ENCODE data around the gene BATF2. TPM values are rescaled to one million over a fixed set of nuclear protein-coding genes. Genes with fewer than 3 reads are reported as not detected.
"Not testable (repeated sequence)": the region's sequence is repeated elsewhere in the genome, so short reads cannot be mapped to it uniquely, and the experiment has no call there.

Gene BATF2
- polyA plus RNA-seq, 1 donor from 2014 or later = not detected

DNA sequence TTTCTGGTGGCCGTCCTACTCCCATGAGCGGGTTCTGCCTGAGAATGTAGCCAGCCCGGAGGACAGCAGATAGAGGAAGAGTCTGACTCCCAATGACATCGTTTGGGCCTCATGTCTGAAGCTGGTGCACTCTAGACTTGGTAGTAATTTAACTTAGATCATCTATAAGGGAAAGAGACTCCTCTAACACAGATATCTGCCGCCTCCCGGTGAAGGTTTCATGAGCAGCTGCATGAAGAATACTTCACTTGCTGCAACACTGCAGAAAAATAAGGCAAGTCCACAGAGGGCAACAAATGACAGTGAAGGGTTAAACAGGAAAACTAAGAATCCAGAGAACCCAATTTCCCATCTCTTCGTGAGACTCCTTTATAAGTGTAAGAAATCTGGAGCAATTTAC is 11.2 kb upstream of the BATF2 start:
- Histone ChIP-seq H3K9me3 (ENCODE audit: low read length) (no peaks in the 10 kb centered on the region), H3K36me3 (ENCODE audit: insufficient read depth, low read length) (no peaks in the 10 kb centered on the region), H3F3A (ENCODE audit: insufficient read depth, low read length, poor library complexity, severe bottlenecking) (no peaks in the 10 kb centered on the region), H4K20me1 (ENCODE audit: insufficient read depth) (no peaks in the 10 kb centered on the region), H3K4me3 (ENCODE audit: low read length) (no peak overlapping the region), H3K79me2 (replicated peaks; ENCODE audit: insufficient read depth, low read length) (no peaks in the 10 kb centered on the region), H3K27me3 (ENCODE audit: insufficient read depth, low read depth, low read length) (no peaks in the 10 kb centered on the region), H3K9ac (ENCODE audit: low read length) (no peak overlapping the region), H2AFZ (ENCODE audit: low read depth, low read length) (no peak overlapping the region), H3K27ac (ENCODE audit: low read length) (no peak overlapping the region), H3K9me2 (ENCODE audit: insufficient read depth, low read length) (no peaks in the 10 kb centered on the region), H3K4me2 (ENCODE audit: low read length) (no peak overlapping the region)
- no peak for TF ChIP-seq RAD21 (conservative IDR thresholded peaks at IDR 0.05)
- TF ChIP-seq, protein P1, sequence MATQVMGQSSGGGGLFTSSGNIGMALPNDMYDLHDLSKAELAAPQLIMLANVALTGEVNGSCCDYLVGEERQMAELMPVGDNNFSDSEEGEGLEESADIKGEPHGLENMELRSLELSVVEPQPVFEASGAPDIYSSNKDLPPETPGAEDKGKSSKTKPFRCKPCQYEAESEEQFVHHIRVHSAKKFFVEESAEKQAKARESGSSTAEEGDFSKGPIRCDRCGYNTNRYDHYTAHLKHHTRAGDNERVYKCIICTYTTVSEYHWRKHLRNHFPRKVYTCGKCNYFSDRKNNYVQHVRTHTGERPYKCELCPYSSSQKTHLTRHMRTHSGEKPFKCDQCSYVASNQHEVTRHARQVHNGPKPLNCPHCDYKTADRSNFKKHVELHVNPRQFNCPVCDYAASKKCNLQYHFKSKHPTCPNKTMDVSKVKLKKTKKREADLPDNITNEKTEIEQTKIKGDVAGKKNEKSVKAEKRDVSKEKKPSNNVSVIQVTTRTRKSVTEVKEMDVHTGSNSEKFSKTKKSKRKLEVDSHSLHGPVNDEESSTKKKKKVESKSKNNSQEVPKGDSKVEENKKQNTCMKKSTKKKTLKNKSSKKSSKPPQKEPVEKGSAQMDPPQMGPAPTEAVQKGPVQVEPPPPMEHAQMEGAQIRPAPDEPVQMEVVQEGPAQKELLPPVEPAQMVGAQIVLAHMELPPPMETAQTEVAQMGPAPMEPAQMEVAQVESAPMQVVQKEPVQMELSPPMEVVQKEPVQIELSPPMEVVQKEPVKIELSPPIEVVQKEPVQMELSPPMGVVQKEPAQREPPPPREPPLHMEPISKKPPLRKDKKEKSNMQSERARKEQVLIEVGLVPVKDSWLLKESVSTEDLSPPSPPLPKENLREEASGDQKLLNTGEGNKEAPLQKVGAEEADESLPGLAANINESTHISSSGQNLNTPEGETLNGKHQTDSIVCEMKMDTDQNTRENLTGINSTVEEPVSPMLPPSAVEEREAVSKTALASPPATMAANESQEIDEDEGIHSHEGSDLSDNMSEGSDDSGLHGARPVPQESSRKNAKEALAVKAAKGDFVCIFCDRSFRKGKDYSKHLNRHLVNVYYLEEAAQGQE (IDR thresholded peaks at IDR 0.05; ENCODE audit: borderline replicate concordance) = no peak
- TF ChIP-seq EP300 (conservative IDR thresholded peaks at IDR 0.05; ENCODE audit: poor library complexity, severe bottlenecking) = no peak
- no peak for TF ChIP-seq MXI1 (conservative IDR thresholded peaks at IDR 0.05; ENCODE audit: poor library complexity, severe bottlenecking)
- no peak for TF ChIP-seq TAF1 (IDR thresholded peaks at IDR 0.05; ENCODE audit: low read depth)
- no peak for TF ChIP-seq POLR2AphosphoS5 (IDR thresholded peaks at IDR 0.05)

- not testable (repeated sequence) for H3K79me2 ChIP-seq (replicated peaks; ENCODE audit: insufficient read depth, low read length); H3K9me2 ChIP-seq (ENCODE audit: insufficient read depth, low read length); H3K27ac ChIP-seq (ENCODE audit: low read length)
Observed at GRCh38 chr11:65003968-65004367, 7.2 kb upstream of the BATF2 start.

DNA sequence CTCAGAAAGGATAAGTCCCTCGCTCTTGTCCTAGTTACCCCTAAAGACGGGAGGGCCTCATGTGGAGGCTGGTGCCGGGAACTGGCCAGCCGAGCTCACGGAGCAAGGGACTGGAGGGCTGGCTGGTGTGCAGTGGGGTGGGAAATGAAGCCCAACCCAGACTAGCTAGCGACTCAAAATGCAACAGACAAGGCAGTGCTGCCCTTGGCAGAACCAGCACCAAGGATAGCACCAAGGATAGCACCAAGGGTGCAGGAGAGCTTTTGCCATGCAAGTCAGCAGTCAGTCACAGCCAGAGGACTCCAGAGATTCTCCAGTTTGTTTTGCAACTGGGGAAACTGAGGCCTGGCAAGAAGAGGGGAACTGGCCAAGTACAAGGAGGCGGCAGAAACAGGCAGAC is 6.5 kb upstream of the BATF2 start:
- no peak overlapping the region for H3K4me2 ChIP-seq (ENCODE audit: low read length)
- no peaks in the 10 kb centered on the region for H4K20me1 ChIP-seq (ENCODE audit: insufficient read depth)
- no peak overlapping the region for H3K27ac ChIP-seq (ENCODE audit: low read length)
- no peaks in the 10 kb centered on the region for H3K9me3 ChIP-seq (ENCODE audit: low read length)
- TF ChIP-seq TAF1 (IDR thresholded peaks at IDR 0.05; ENCODE audit: low read depth) (no peak), POLR2AphosphoS5 (IDR thresholded peaks at IDR 0.05) (no peak)
- no peak overlapping the region for H2AFZ ChIP-seq (ENCODE audit: low read depth, low read length)
- H3K36me3 ChIP-seq (ENCODE audit: insufficient read depth, low read length) = no peaks in the 10 kb centered on the region
- H3F3A ChIP-seq (ENCODE audit: insufficient read depth, low read length, poor library complexity, severe bottlenecking) = no peaks in the 10 kb centered on the region
- H3K4me3 ChIP-seq (ENCODE audit: low read length) = no peak overlapping the region
- no peaks in the 10 kb centered on the region for H3K9me2 ChIP-seq (ENCODE audit: insufficient read depth, low read length)
- no peak overlapping the region for H3K9ac ChIP-seq (ENCODE audit: low read length)
- no peaks in the 10 kb centered on the region for H3K27me3 ChIP-seq (ENCODE audit: insufficient read depth, low read depth, low read length)
- no peaks in the 10 kb centered on the region for H3K79me2 ChIP-seq (replicated peaks; ENCODE audit: insufficient read depth, low read length)

More at GRCh38 chr11:65003968-65004367, 7.2 kb upstream of the BATF2 start:
- H3K4me2 ChIP-seq (ENCODE audit: low read length); H3K27me3 ChIP-seq (ENCODE audit: insufficient read depth, low read depth, low read length); H3K9ac ChIP-seq (ENCODE audit: low read length); H3K4me3 ChIP-seq (ENCODE audit: low read length); H3F3A ChIP-seq (ENCODE audit: insufficient read depth, low read length, poor library complexity, severe bottlenecking); H3K36me3 ChIP-seq (ENCODE audit: insufficient read depth, low read length); H3K9me3 ChIP-seq (ENCODE audit: low read length); H4K20me1 ChIP-seq (ENCODE audit: insufficient read depth); H2AFZ ChIP-seq (ENCODE audit: low read depth, low read length): not testable (repeated sequence)

DNA sequence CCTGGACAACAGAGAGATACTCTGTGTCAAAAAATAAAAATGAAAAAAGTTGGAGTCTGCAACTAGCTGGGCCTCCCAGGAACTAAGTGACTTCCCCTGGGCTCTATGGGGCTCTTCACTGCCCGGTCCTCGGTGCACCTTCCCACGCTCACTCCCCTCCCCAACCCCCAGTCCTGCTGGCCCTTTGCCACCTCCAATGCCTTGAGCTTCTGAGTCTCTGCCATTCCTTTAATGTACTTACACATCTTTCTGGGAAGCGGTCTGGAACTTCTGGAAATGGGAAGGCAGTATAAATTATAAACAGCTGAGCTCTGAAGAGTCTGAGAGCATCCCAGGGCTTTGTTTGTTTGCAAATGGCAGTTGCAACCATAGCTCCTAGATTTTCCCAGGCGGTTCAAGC is 5.9 kb upstream of the BATF2 start:
- Histone ChIP-seq H3F3A (ENCODE audit: insufficient read depth, low read length, poor library complexity, severe bottlenecking) (no peaks in the 10 kb centered on the region), H3K36me3 (ENCODE audit: insufficient read depth, low read length) (no peaks in the 10 kb centered on the region), H3K79me2 (replicated peaks; ENCODE audit: insufficient read depth, low read length) (no peaks in the 10 kb centered on the region), H3K9me3 (ENCODE audit: low read length) (no peaks in the 10 kb centered on the region), H3K9ac (ENCODE audit: low read length) (no peak overlapping the region), H4K20me1 (ENCODE audit: insufficient read depth) (no peaks in the 10 kb centered on the region), H3K27ac (ENCODE audit: low read length) (no peak overlapping the region), H3K4me2 (ENCODE audit: low read length) (no peak overlapping the region), H3K9me2 (ENCODE audit: insufficient read depth, low read length) (no peaks in the 10 kb centered on the region), H3K27me3 (ENCODE audit: insufficient read depth, low read depth, low read length) (no peaks in the 10 kb centered on the region), H2AFZ (ENCODE audit: low read depth, low read length) (no peak overlapping the region), H3K4me3 (ENCODE audit: low read length) (no peak overlapping the region)
- TF ChIP-seq CTCF (IDR thresholded peaks at IDR 0.05; ENCODE audit: poor library complexity, severe bottlenecking) (no peak), TAF1 (IDR thresholded peaks at IDR 0.05; ENCODE audit: low read depth) (no peak), POLR2AphosphoS5 (IDR thresholded peaks at IDR 0.05) (no peak), RAD21 (conservative IDR thresholded peaks at IDR 0.05) (no peak), SMC3 (conservative IDR thresholded peaks at IDR 0.05; ENCODE audit: poor library complexity) (no peak), EZH2 (IDR thresholded peaks at IDR 0.05; ENCODE audit: borderline replicate concordance, insufficient read depth, low read length, poor library complexity, severe bottlenecking) (no peak), MXI1 (conservative IDR thresholded peaks at IDR 0.05; ENCODE audit: poor library complexity, severe bottlenecking) (no peak), EP300 (conservative IDR thresholded peaks at IDR 0.05; ENCODE audit: poor library complexity, severe bottlenecking) (no peak)
- TF ChIP-seq, protein P1 (IDR thresholded peaks at IDR 0.05; ENCODE audit: borderline replicate concordance) = no peak

Measured in neural cell (in vitro differentiated cells).